ENCODE results near the gene SKIDA1.
A peak's percentile ranks its signal among the peaks of the same experiment; 100 is the strongest.

Gene SKIDA1

DNA sequence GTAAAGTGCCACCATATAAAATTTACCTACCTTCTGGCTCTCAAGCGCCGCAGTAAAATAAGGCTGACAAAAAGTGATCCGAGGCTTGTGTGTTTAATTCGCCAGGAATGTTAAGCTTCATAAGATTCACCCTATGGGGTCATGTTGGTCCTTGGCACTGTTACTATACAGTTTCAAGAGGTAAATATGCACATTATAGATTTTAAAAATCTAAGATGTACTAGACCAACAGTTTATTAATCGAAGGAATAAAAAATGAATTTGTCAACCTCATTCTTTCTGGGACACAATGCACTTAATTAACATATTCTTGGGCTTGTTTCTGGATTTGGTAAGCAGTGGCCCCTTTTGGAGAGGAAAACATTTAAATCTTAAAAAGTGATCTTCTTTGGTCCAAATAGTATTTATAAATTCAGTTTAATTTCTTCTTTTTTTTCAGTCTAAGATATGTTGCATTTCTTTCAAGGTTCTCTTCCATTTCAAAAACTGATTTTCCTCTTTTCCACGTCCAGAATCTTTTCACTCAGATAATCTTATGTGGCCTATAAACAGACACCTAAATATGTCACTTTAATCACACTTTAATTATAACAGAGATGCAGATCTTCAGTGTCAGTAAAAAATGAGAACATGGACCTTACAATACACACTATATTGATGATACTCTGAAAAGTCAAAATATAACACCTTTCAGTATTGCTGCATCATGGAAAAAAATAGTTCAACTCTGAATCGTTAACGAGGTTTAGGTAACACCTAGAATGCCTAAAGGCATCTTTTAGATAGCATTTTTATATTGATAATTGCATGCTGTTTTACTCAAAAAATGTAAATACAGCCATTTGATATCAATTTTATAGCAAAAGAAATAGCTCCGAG lies 3.8 kb upstream of the SKIDA1 start:
- H3K4me3 ChIP-seq (ENCODE audit: low read length in 2 of 2), result no peak overlapping the region
- peaks cover 9 to 15% of the 10 kb centered on the region in 2 donors for H3K4me1 ChIP-seq (ENCODE audit: control insufficient read depth in 2 of 2, insufficient read depth in 2 of 2, low read length in 2 of 2)
- H3K27me3 ChIP-seq (ENCODE audit: control insufficient read depth in 2 of 2, insufficient read depth in 2 of 2, low read length in 2 of 2), result peaks cover 0 to 3% of the 10 kb centered on the region in 2 donors
- no peak overlapping the region for H3K27ac ChIP-seq (ENCODE audit: low read depth in 2 of 2, low read length in 2 of 2)
- H3K9ac ChIP-seq (ENCODE audit: low read depth in 1 of 2, low read length in 2 of 2), result no peak overlapping the region
- no peaks in the 10 kb centered on the region for H3K9me3 ChIP-seq (ENCODE audit: control insufficient read depth in 2 of 2, low read length in 2 of 2)
- H3K36me3 ChIP-seq (ENCODE audit: control insufficient read depth in 2 of 2, insufficient read depth in 2 of 2, low read length in 2 of 2), result no peaks in the 10 kb centered on the region

DNA sequence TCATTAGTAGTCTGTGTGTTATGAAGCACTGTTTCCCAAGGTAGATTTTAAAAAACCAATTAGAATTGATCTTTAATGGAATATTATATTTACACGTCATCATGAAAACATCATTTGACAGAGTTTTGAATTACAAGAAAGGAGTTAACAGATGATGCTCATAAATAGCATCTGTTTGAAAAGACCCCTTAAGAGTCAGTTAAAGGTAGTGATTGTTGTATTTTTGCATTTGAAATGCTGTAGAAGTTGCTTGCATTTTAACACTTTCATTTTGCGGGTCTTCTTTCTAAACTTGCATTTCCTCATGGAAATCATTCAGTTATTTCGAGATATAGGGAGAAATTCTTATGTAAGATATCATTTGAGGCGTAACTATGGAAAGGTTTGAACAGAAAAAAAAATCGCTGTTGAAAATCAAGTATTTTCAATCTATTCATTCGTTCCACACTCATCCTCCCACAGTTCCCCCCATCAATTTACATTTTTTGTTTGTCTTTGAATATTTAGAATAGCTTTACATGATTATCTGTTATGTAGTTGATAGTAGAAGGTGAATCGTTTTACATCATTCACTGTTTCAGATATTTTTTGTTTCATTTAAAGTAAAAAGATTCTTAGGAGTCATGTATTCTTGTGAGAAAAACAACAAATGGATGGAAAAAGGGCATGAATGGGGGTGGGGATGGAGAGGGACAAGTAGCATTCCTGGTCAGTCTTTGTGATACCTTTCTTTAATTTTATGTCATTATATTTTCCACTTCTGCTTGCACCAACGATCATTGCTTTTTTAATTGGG lies 3.0 kb upstream of the SKIDA1 start:
- peak overlapping the region in 1 of 2 donors; percentile 78 for H3K4me3 ChIP-seq (ENCODE audit: low read length in 2 of 2)
- H3K27me3 ChIP-seq (ENCODE audit: control insufficient read depth in 2 of 2, insufficient read depth in 2 of 2, low read length in 2 of 2), result peaks cover 0 to 3% of the 10 kb centered on the region in 2 donors
- no peaks in the 10 kb centered on the region for H3K36me3 ChIP-seq (ENCODE audit: control insufficient read depth in 2 of 2, insufficient read depth in 2 of 2, low read length in 2 of 2)
- H3K9me3 ChIP-seq (ENCODE audit: control insufficient read depth in 2 of 2, low read length in 2 of 2), result no peaks in the 10 kb centered on the region
- peaks cover 9 to 15% of the 10 kb centered on the region in 2 donors for H3K4me1 ChIP-seq (ENCODE audit: control insufficient read depth in 2 of 2, insufficient read depth in 2 of 2, low read length in 2 of 2)
- peak overlapping the region in 1 of 2 donors; percentile 17 for H3K9ac ChIP-seq (ENCODE audit: low read depth in 1 of 2, low read length in 2 of 2)
- peak overlapping the region; percentile 84 to 90 for H3K27ac ChIP-seq (ENCODE audit: low read depth in 2 of 2, low read length in 2 of 2)

DNA sequence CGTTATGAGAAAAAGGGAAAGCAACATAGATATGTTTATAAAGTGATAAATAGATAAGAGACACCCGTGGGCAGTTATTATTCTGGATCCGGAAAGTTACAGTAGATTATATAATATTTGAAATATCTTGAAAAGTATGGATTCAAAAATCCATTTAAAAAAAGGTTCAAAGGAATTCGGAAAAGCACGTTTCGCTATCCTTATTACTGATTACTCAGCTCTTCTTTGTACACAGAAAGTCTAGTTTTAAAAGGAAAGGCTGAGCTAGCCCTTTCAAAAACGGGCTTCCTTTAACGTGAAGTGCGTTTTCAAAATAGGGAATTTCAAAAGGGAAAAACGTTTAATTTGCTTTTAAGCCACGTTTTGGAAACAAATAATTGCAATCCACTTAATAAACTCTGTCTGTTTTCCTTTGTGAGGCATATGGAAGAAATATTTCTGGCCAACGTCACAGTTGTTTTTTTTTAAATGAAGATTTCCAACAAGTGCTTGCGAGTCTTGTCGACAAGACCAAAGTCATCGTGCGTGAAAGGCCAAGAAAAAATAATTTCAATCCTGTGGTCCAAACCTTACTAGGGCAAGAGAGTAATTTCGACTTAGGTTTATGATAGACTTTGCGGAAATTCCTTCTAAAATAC lies 2.2 kb upstream of the SKIDA1 start:
- H3K27me3 ChIP-seq (ENCODE audit: control insufficient read depth in 2 of 2, insufficient read depth in 2 of 2, low read length in 2 of 2), result peaks cover 0 to 3% of the 10 kb centered on the region in 2 donors
- peak overlapping the region; percentile 68 to 78 for H3K4me3 ChIP-seq (ENCODE audit: low read length in 2 of 2)
- H3K36me3 ChIP-seq (ENCODE audit: control insufficient read depth in 2 of 2, insufficient read depth in 2 of 2, low read length in 2 of 2), result no peaks in the 10 kb centered on the region
- peak overlapping the region; percentile 84 to 90 for H3K27ac ChIP-seq (ENCODE audit: low read depth in 2 of 2, low read length in 2 of 2)
- peaks cover 9% of the 10 kb centered on the region in 2 donors for H3K4me1 ChIP-seq (ENCODE audit: control insufficient read depth in 2 of 2, insufficient read depth in 2 of 2, low read length in 2 of 2)
- H3K9ac ChIP-seq (ENCODE audit: low read depth in 1 of 2, low read length in 2 of 2), result peak overlapping the region; percentile 44 to 67
- no peaks in the 10 kb centered on the region for H3K9me3 ChIP-seq (ENCODE audit: control insufficient read depth in 2 of 2, low read length in 2 of 2)

DNA sequence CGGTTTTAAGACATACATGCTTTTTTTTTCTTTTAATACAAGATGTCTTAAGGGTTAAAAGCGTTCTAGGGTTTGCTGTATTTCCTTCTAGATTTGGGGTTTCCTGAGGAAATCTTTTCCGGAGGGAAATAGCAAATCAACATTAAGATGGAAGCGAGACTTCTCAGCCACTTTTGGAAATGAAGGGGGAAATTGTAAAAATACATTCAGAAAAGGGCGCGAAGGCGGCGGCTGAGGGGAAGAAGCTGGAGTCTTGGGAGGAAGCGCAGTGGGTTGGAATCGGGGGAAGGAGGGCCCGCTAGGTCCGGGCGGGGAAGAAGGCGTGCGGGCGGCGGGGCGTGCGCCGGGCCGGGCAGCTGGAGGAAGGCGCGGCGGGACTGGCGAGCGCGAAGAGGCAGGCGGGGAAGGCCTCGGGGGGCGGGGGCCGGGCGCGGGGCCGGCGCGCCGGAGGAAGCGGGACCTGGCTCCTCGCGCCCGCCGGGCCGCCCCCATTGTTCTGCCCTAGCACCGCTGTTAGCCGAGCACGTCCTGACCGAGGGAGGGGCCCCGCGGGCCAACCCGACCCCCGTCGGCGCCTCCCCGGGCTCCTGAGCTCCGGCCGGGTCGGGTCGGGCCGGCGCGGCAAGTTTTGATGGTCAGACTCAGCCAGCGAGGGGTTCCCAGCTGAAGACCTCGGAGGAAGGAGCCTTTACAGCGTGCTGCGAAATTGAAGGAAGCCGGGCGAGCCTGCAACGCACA lies 1.5 kb upstream of the SKIDA1 start:
- H3K27ac ChIP-seq (ENCODE audit: low read depth in 2 of 2, low read length in 2 of 2), result peak overlapping the region; percentile 84 to 90
- peaks cover 0 to 3% of the 10 kb centered on the region in 2 donors for H3K27me3 ChIP-seq (ENCODE audit: control insufficient read depth in 2 of 2, insufficient read depth in 2 of 2, low read length in 2 of 2)
- peak overlapping the region; percentile 68 to 78 for H3K4me3 ChIP-seq (ENCODE audit: low read length in 2 of 2)
- peaks cover 9% of the 10 kb centered on the region in 2 donors for H3K4me1 ChIP-seq (ENCODE audit: control insufficient read depth in 2 of 2, insufficient read depth in 2 of 2, low read length in 2 of 2)
- H3K9me3 ChIP-seq (ENCODE audit: control insufficient read depth in 2 of 2, low read length in 2 of 2), result no peaks in the 10 kb centered on the region
- H3K9ac ChIP-seq (ENCODE audit: low read depth in 1 of 2, low read length in 2 of 2), result peak overlapping the region; percentile 67 to 83
- no peaks in the 10 kb centered on the region for H3K36me3 ChIP-seq (ENCODE audit: control insufficient read depth in 2 of 2, insufficient read depth in 2 of 2, low read length in 2 of 2)

DNA sequence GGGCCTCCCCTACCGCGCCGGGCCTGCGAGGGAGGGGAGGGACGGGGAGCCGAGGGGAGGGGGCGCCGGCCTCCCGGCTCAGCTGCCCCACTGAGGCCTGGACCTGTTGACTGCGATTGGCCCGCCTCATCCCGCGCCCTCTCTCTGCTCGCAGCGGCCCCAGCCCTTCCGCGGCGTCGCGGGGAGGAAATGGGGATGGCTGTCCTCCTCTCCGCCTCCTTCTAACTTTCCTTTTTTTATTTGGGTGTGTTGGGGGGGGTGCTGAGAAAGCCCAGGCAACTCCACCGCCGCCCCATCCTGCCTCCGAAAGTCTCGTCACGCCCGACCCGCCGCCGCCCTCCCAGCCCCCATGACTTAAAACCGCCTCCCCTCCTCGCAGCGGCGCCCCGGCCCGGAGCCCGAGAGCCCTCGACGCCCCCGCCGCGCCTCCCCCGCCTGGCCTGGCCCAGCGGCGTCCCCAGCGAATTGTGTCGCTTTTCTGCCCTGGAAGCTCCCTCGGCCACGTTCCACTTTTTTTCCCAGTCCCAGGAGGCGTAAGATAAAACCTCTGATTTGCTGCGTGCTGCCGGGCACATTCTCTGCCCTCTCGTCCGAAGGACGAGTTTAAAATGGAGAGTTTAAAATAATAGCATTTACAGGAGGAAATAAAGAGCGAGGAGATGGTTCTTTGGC lies 842 bp upstream of the SKIDA1 start:
- Histone ChIP-seq H3K4me3 (ENCODE audit: low read length in 2 of 2) (peak overlapping the region; percentile 68 to 78), H3K9ac (ENCODE audit: low read depth in 1 of 2, low read length in 2 of 2) (peak overlapping the region; percentile 67 to 83), H3K27me3 (ENCODE audit: control insufficient read depth in 2 of 2, insufficient read depth in 2 of 2, low read length in 2 of 2) (peaks cover 0 to 3% of the 10 kb centered on the region in 2 donors), H3K36me3 (ENCODE audit: control insufficient read depth in 2 of 2, insufficient read depth in 2 of 2, low read length in 2 of 2) (no peaks in the 10 kb centered on the region), H3K9me3 (ENCODE audit: control insufficient read depth in 2 of 2, low read length in 2 of 2) (no peaks in the 10 kb centered on the region), H3K4me1 (ENCODE audit: control insufficient read depth in 2 of 2, insufficient read depth in 2 of 2, low read length in 2 of 2) (peaks cover 9% of the 10 kb centered on the region in 2 donors), H3K27ac (ENCODE audit: low read depth in 2 of 2, low read length in 2 of 2) (peak overlapping the region; percentile 84 to 90)

DNA sequence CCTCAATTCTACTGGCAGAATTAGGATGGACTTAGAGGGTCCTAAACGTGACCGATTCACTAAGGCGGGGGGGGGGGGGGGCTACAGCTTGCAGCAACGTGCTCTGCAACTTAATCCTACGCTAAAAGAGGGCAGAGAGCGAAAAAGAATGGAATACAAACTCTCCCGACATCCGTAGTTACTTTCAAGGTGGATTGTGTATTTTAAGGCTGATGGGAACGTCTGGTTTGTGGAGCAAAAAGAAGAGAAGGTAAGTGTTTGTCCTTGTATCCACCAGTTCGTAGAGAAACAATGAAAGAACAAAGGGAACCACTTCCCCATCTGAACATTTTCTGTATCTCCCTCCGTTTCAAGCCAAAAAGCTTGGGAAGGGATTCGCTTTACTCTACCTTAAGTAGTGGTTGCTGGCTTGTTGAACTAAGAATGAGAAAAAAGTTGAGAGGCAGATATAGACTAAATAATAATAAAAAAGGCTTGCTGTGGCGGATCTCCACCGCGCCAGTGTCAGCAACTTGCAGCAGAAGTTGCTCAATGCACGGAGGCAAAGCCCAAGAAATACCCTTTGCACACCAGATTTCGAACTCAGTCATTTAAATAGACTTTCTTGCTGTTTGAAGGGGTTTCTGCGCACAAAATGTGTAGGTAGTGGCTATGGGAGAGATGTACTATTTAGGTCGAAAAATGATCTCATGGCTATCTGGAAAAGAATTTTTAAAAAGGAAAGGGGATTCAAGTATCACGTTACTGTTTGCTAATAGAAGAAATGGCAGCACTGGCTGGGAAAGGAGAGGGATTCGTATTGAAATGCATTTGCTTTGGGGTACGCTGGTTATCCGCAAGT lies 736 bp downstream of the SKIDA1 start:
- Histone ChIP-seq H3K4me1 (ENCODE audit: control insufficient read depth in 2 of 2, insufficient read depth in 2 of 2, low read length in 2 of 2) (peaks cover 9% of the 10 kb centered on the region in 2 donors), H3K36me3 (ENCODE audit: control insufficient read depth in 2 of 2, insufficient read depth in 2 of 2, low read length in 2 of 2) (no peaks in the 10 kb centered on the region), H3K4me3 (ENCODE audit: low read length in 2 of 2) (peak overlapping the region; percentile 80 to 86), H3K27ac (ENCODE audit: low read depth in 2 of 2, low read length in 2 of 2) (peak overlapping the region; percentile 84 to 90), H3K27me3 (ENCODE audit: control insufficient read depth in 2 of 2, insufficient read depth in 2 of 2, low read length in 2 of 2) (peaks cover 8 to 11% of the 10 kb centered on the region in 2 donors), H3K9ac (ENCODE audit: low read depth in 1 of 2, low read length in 2 of 2) (peak overlapping the region; percentile 65 to 71), H3K9me3 (ENCODE audit: control insufficient read depth in 2 of 2, low read length in 2 of 2) (no peaks in the 10 kb centered on the region)

DNA sequence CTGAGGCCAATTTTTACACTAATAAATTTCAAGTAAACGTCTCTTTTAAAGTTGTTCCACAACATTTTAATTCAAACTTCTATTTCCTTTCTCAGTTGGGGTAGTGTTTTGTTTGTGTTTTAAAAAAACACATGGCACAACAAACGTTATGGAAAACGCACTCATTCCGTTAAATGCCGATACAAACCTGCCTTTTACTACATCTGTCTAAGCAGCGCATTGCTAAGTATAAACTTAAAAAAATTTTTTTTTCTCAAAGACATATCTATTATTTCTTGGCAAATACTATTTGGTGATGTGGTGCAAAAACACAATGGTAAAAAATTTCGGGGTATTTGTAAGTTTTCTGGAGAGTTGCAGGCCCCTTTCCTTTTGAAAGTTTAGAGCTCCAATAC lies 1.4 kb downstream of the SKIDA1 start:
- Histone ChIP-seq H3K9me3 (ENCODE audit: control insufficient read depth in 2 of 2, low read length in 2 of 2) (no peaks in the 10 kb centered on the region), H3K36me3 (ENCODE audit: control insufficient read depth in 2 of 2, insufficient read depth in 2 of 2, low read length in 2 of 2) (no peaks in the 10 kb centered on the region), H3K27ac (ENCODE audit: low read depth in 2 of 2, low read length in 2 of 2) (no peak overlapping the region), H3K4me3 (ENCODE audit: low read length in 2 of 2) (no peak overlapping the region), H3K9ac (ENCODE audit: low read depth in 1 of 2, low read length in 2 of 2) (no peak overlapping the region), H3K4me1 (ENCODE audit: control insufficient read depth in 2 of 2, insufficient read depth in 2 of 2, low read length in 2 of 2) (peaks cover 9 to 11% of the 10 kb centered on the region in 2 donors), H3K27me3 (ENCODE audit: control insufficient read depth in 2 of 2, insufficient read depth in 2 of 2, low read length in 2 of 2) (peaks cover 14 to 17% of the 10 kb centered on the region in 2 donors)

DNA sequence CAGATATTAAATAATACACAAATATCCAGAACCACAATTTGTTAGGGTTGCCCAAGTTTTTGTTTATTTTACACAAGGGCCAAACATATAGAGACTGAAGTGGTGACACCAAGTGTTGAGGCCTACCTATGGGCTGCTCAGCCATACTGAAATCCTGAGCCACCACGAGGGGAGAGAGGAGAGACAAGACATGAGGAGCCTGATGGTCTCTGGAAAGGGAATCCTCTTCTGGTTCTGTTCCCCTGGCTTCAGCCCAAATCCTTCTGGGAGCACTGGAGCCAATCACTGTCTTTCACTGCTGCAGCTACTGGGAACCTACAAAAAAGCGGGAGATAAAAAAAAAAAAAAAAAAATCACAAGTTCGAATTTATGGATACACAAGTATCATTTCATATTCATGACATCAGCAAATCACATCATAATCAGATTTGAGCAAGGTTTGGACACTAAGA lies 1.9 kb downstream of the SKIDA1 start:
- H3K27me3 ChIP-seq (ENCODE audit: control insufficient read depth in 2 of 2, insufficient read depth in 2 of 2, low read length in 2 of 2), result peaks cover 20% of the 10 kb centered on the region in 2 donors
- peaks cover 9 to 16% of the 10 kb centered on the region in 2 donors for H3K4me1 ChIP-seq (ENCODE audit: control insufficient read depth in 2 of 2, insufficient read depth in 2 of 2, low read length in 2 of 2)
- H3K9ac ChIP-seq (ENCODE audit: low read depth in 1 of 2, low read length in 2 of 2), result no peak overlapping the region
- H3K36me3 ChIP-seq (ENCODE audit: control insufficient read depth in 2 of 2, insufficient read depth in 2 of 2, low read length in 2 of 2), result no peaks in the 10 kb centered on the region
- no peak overlapping the region for H3K4me3 ChIP-seq (ENCODE audit: low read length in 2 of 2)
- no peaks in the 10 kb centered on the region for H3K9me3 ChIP-seq (ENCODE audit: control insufficient read depth in 2 of 2, low read length in 2 of 2)
- no peak overlapping the region for H3K27ac ChIP-seq (ENCODE audit: low read depth in 2 of 2, low read length in 2 of 2)

Measured in mucosa of rectum (tissue), 2 donors.